Uterine smooth muscle cell (primary cell): ENCODE measurements around the gene HOXB9. TPM values are rescaled to one million over a fixed set of nuclear protein-coding genes. Genes with fewer than 3 reads are reported as not detected.

ENCODE experiments used
- total RNA-seq: library from RNA; depleted of rRNA; stranded (reverse); fragments of >200 nt; gene quantifications from 2 replicates; pipeline ENCODE4 v1.2.3, GENCODE V29; 2014

Gene HOXB9
- not detected in 2 replicates for total RNA-seq

DNA sequence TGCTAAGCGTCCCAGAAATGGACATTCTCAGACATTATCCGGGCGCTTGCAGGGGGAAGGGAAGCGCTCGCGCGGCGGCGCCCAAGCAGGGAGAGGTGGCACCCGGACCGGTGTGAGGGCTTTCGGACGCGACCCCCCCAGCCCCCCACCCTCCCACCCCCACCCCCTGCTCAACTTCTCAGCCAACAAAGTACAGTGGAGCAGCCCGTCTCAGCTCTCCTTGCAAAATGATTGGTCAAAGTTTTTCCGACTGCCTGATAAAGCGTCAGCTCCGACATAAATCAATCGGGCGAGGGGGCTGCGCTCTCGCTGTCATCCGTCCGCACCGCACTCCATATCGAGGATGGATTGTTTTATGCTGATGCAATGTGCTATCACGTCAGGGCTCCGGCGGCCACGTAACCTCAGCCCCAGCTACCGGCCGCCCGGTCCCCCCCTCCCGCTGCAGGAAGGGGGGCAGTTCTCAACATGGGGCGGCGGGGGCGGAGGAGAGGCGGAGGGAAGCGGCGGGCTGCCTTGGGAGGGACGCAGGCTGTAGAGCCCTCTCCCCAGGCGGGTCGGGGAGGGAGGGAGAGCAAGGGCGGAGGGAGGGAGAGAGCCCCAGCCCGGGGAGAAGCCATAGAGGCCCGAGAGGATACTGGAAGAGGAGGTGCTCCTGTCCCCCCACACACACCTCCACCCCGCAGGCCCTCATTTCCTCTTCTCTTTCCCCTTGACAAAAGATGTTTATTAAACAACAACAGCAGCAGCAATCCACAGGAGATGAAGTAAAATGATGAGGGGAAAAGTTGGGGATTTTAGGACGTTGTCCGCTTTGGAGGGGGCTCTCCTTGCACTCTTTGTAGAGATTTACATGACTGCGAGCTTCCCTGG, at the start of gene HOXB9:
HOXB9 (minus strand) TSS at position 114 of the 873 bp plus-strand sequence; CDS start at position 25, 89 bp downstream.

GRCh38 chr17:48615047-48615962, 10.9 kb downstream of the HOXB9 start, which contains the start of gene HOXB8:
HOXB8 (minus strand) TSS chr17:48615292; CDS start chr17:48614704, 588 bp downstream.

GRCh38 chr17:48610282-48611211, 15.6 kb downstream of the HOXB9 start, which contains the start of gene HOXB7:
HOXB7 (minus strand) TSS chr17:48611017; CDS start chr17:48610918, 99 bp downstream.

DNA sequence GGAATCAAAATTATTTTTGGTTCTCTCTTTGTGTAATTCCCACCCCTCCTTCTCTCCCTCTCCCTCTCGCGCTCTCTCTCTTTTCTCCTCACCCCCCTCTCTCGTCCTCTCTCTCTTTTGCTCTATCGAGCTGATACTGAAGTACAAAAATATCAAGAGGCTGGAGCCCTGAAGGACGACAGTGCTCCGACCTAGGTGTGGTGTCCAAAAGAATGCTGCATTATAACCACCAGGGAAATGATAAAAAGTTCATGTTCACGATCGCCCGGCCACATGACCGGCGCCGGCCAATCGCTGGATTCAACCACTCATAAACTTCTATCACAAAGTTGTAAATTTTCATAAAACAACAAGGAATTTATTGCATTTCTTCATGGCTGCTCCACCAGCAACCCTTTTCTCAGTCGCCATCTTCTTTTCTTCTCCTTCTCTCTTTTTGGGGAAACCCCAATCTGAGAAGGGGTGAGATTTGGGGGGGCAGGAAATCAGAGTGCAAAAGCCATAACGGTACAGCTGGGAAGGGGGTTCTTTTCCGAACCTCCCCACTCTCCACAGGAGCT, 21.3 kb downstream of the HOXB9 start, which contains the start of gene HOXB6:
HOXB6 (minus strand) TSS at position 217 of the 560 bp plus-strand sequence. CDS start 6,836 bp downstream, outside the sequence.

DNA sequence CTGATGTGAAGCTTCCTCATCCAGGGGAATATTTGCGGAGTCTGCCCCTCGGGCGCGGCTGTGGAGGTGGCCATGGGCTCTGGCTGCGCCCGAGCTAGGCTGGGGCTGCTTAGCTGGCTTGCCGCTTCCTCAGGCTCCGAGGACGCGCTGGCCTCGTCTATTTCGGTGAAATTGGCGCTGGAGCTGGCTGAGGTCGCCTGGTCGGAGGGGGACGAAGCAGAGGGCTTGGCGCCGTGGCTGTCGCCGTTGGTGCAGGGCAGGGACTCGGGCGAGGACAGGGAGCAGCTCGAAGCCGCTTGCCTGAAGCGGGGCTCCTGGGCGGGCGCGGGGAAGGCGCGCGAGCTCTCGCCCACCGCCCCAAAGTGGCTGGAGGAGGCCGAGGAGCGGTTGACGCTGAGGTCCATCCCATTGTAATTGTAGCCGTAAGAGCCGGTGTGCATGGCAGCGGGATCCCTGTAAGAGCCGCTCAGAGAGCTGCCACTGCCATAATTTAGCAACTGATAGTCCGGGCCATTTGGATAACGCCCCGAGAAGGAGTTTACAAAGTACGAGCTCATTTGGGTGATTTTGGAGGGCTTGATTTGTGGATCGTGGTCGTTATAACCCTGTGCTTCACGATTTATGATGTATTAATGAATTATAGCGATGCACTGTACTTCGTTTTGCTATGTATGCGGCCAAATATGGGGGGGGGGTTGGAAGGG, 32.9 kb downstream of the HOXB9 start, which contains the start of gene HOXB5:
HOXB5 (minus strand) TSS at position 654 of the 704 bp plus-strand sequence; CDS start at position 557, 97 bp downstream.

GRCh38 chr17:48589831-48590606, 36.1 kb downstream of the HOXB9 start, which contains the start of gene HOXB3:
HOXB3 (minus strand) TSS chr17:48590241; CDS start chr17:48552474, 37,767 bp downstream.

GRCh38 chr17:48577946-48578615, 48.1 kb downstream of the HOXB9 start, which contains the start of gene HOXB4:
HOXB4 (minus strand) TSS chr17:48578350; CDS start chr17:48578319, 31 bp downstream.

Other genes with a start within 250 kb of the HOXB9 start
- gene SKAP1, start 196.1 kb downstream of the HOXB9 start, total RNA-seq, result not detected in 2 replicates
- not detected in 2 replicates for gene HOXB1, start 95.3 kb downstream of the HOXB9 start, total RNA-seq
- gene HOXB2, start 81.2 kb downstream of the HOXB9 start, total RNA-seq, result 8.0 and 8.6 TPM in 2 replicates
- 1.00 and 1.1 TPM in 2 replicates for gene HOXB4, start 48.0 kb downstream of the HOXB9 start, total RNA-seq
- 3.0 and 4.0 TPM in 2 replicates for gene HOXB3, start 36.1 kb downstream of the HOXB9 start, total RNA-seq
- gene HOXB5, start 32.6 kb downstream of the HOXB9 start, total RNA-seq, result not detected in 2 replicates
- gene HOXB6, start 21.4 kb downstream of the HOXB9 start, total RNA-seq, result 0.62 and 0.77 TPM in 2 replicates
- gene HOXB7, start 15.3 kb downstream of the HOXB9 start, total RNA-seq, result 1.4 and 1.7 TPM in 2 replicates
- 0.22 TPM in 1 of 2 replicates, not detected in the other for gene HOXB8, start 11.1 kb downstream of the HOXB9 start, total RNA-seq
- not detected in 2 replicates for gene PRAC1, start 96.2 kb upstream of the HOXB9 start, total RNA-seq
- gene PRAC2, start 96.8 kb upstream of the HOXB9 start, total RNA-seq, result not detected in 2 replicates
- not detected in 2 replicates for gene HOXB13, start 102.4 kb upstream of the HOXB9 start, total RNA-seq
- not detected in 2 replicates for gene TTLL6, start 190.9 kb upstream of the HOXB9 start, total RNA-seq
- gene CALCOCO2, start 204.7 kb upstream of the HOXB9 start, total RNA-seq, result 52.5 and 53.5 TPM in 2 replicates